DMS153 treated with DMSO at 0.1 percent for 48 hours (cell line): ENCODE results near the gene CHST13.
"Not testable (repeated sequence)": the region's sequence is repeated elsewhere in the genome, so short reads cannot be mapped to it uniquely, and the experiment has no call there.

Source experiments
- DNase-seq: peaks from one replicate; lab custom pipeline; 2025; ENCODE audit not compliant: unreplicated experiment; lab: John Stamatoyannopoulos, UW

Gene CHST13

GRCh38 chr3:126525091-126525852 lies 1.3 kb downstream of the CHST13 start:
- DNase-seq = no peak

DNA sequence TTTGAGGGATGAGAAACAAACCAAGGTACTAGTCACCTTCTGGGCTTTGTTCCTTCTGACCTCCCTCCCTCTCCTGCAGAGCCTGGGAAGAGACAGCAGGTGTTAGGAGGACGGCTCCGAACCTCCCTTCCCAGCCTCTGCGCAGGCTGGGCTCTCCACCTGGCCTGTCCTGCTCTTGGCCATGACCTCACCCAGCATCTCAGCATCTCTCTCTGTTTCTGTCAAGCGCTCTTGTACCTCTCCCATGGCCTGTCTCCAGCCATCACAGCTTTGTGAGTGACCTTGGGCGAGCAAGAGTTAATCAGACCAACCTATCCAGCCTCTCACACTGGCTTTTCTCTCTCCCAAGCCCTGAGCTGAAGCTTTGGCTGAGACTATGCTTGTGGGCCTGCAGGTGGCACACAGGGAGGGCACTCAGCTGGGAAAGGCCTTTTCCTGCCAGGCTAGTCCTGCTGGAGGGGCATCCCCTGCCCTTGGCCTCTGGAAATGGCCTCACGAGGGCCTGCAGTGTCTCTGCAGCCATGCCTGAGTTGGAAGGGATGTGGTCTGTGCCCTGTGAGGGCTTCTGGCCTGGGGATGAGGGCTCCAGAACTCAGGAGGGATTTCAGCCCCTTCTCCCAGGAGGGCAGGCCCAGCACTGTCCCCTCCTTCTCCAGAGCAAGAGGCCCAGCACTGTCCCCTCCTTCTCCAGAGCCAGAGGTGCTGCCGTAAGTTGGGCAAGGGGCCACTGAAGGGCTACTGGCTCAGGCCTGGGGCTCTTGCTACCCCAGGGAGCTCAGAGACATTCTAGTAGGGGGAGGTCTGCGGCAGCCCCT lies 2.1 kb downstream of the CHST13 start:
- no peak for DNase-seq

- no peak for DNase-seq
Measured at GRCh38 chr3:126526668-126527005, 2.7 kb downstream of the CHST13 start.

DNA sequence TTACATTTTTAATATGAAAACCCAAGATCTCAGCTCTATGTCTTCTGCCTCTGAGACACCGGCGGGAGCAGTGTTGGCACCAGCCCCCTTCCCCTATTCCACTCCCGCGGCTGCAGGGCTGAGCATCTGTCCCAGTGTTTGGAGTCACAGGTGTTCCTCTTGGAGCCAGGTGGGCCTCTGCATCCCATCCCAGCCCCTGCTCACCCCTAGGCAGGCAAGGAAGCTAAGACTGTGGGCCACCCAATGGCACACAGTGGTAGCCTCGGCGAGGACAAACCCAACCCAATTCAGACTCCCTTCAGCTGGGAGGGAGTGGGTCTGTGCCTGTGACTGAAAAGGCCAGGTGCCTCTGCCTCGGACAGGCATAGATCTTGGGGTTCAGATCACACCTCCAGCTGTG lies 3.1 kb downstream of the CHST13 start:
- no peak for DNase-seq

- no peak for DNase-seq
Measured at GRCh38 chr3:126527455-126528211, 3.7 kb downstream of the CHST13 start.

- DNase-seq = no peak
Measured at GRCh38 chr3:126528419-126528799, 4.5 kb downstream of the CHST13 start.

DNA sequence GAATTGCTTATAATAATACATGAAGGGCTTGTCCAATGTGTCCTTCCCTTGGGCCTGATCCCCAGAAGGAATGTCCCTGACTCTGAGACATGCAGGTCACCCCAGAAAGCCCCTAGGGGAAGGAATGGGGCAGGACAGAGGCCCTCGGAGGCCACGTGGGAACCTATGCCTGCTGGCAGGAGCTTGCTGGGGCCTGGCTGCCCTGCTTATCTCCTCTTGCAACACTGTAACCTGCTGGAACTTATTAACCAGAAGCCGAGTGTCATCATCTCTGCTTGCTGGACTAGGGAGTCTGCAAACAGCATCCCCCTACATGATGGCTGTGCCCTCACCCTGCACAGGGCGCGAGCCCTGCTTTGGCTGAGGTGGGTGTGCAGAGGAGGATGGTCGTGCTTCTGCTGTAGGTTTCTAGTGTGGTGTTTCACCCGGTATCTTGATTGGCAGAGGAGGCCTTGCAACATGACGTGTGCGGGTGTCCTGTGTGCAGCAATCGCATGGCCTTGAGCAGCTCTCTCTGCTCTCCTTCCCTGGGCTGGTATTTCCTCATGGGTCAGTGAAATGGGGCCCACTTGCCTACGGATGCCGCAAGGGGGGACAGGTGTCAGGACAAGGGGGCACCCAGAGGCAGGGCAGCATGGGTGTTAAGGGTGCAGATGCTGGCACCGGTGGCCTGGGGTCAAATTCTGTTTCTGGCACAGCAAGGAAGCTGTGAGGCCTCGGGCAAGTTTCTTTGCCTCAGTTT lies 5.0 kb downstream of the CHST13 start:
- DNase-seq = no peak

- no peak for DNase-seq
Measured at GRCh38 chr3:126529585-126530170, 5.7 kb downstream of the CHST13 start.

GRCh38 chr3:126530171-126531050 lies 6.5 kb downstream of the CHST13 start:
- DNase-seq = no peak

DNA sequence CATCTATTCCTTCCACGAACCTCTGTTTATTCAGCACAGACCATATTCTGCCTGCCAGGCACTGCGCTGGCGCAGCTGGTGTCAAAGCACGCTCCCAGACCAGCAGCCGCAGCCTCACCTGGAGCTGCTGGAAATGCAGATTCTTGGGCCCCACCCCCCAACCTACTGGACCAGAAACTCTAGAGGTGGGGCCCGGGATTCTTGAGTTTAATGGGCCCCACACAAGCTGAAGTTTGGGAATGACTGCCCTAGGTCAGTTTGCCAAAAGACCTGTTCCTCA lies 7.0 kb downstream of the CHST13 start:
- DNase-seq = no peak

GRCh38 chr3:126533506-126533905 lies 9.6 kb downstream of the CHST13 start:
- DNase-seq = no peak

DNA sequence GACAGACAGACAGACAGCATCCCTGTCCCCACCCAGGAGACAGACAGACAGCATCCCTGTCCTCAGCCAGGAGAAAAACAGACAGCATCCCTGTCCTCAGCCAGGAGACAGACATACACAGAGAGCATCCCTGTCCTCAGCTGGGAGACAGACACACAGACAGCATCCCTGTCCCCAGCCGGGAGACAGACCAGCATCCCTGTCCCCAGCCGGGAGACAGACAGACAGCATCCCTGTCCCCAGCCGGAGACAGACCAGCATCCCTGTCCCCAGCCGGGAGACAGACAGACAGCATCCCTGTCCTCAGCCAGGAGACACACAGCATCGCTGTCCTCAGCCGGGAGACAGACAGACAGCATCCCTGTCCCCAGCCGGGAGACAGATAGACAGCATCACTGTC lies 10.8 kb downstream of the CHST13 start:
- DNase-seq = not testable (repeated sequence)

GRCh38 chr3:126535636-126536035 lies 11.7 kb downstream of the CHST13 start:
- DNase-seq = no peak

- DNase-seq = no peak
Measured at GRCh38 chr3:126536126-126536525, 12.2 kb downstream of the CHST13 start.

- no peak for DNase-seq
Measured at GRCh38 chr3:126537116-126537729, 13.3 kb downstream of the CHST13 start.

GRCh38 chr3:126537730-126538281 lies 13.9 kb downstream of the CHST13 start:
- no peak for DNase-seq

- no peak for DNase-seq
Measured at GRCh38 chr3:126538316-126538715, 14.4 kb downstream of the CHST13 start.

- no peak for DNase-seq
Measured at GRCh38 chr3:126538966-126539365, 15.0 kb downstream of the CHST13 start.

DNA sequence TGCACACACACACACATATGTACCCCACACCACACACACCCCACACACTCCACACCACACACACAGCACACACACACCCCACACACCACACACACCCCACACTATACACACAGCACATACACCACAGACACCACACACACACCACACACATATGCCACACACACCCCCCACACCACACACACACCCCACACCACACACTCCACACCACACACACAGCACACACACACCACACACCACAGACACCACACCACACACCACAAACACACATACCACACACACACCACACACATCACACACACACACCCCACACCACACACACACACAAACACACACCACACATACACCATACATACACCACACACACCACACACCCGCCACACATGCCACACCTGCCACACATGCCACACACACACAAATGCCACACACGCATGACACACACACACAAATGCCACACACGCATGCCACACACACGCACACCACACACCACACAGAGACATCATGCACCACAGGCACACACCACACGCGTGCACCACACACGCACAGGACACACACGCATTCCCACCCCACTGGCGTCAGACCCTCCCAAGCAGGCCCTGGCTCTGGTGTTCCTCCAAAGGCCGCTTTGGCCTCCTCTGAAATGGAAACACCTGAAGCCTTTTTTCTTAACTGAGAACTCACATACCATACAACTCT lies 15.7 kb downstream of the CHST13 start:
- DNase-seq = no peak
